IPS DF 6.9 (cell line): ENCODE results near the gene ENOX1.

Experiments
- DNase-seq: peaks from one replicate; pipeline ENCODE4 v3.0.0-alpha.2; 2013; ENCODE audit warnings: low read depth, low spot score
- H3K27ac ChIP-seq: one replicate; pipeline ENCODE4 v1.5.1; 2013; ENCODE audit warnings: low read length, control low read depth
- H3K27me3 ChIP-seq: 2 replicates; pipeline ENCODE4 v1.6.1; 2013; ENCODE audit warnings: mild to moderate bottlenecking, low read length; ENCODE audit not compliant: control insufficient read depth, insufficient read depth
- H3K36me3 ChIP-seq: 2 replicates; pipeline ENCODE4 v1.6.1; 2013; ENCODE audit warnings: low read length; ENCODE audit not compliant: control insufficient read depth, insufficient read depth
- H3K4me1 ChIP-seq: 2 replicates; pipeline ENCODE4 v1.6.1; 2013; ENCODE audit warnings: low read length; ENCODE audit not compliant: control insufficient read depth, insufficient read depth
- H3K4me3 ChIP-seq: 2 replicates; pipeline ENCODE4 v1.5.1; 2013; ENCODE audit warnings: mild to moderate bottlenecking, low read length
- H3K9me3 ChIP-seq: 2 replicates; pipeline ENCODE4 v1.6.1; 2013; ENCODE audit warnings: low read length, inconsistent platforms; ENCODE audit not compliant: control insufficient read depth, insufficient read depth
- WGBS: extraction: QIAGEN DNeasy Blood & Tissue Kit; methylation state at CpG from one replicate; pipeline ENCODE4 v1.1.7; 2013; ENCODE audit warnings: mixed read lengths, missing lambda C conversion rate; ENCODE audit not compliant: insufficient read length, insufficient coverage; 5-methylcytosine and 5-hydroxymethylcytosine counted together

Gene ENOX1

DNA sequence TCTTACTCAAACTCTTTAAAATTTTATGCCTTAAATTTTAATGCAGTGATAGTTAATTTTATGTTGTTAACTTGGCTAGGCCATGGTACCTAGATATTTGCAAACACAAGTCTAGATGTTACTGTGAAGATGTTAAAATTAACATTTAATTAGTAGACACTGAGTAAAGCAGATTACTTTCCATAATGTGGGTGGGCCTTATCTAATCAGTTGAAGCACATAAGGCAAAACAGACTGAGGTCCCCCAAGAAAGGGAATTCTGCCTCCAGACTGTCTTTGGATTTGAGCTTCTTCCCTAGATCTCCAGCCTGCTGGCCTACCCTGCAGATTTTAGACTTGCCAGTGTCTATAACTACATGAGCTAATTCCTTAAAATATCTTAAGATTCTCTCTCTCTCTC, 294.0 kb downstream of the ENOX1 start:
- Histone ChIP-seq H3K27me3 (no peaks in the 10 kb centered on the region), H3K36me3 (no peaks in the 10 kb centered on the region), H3K9me3 (no peaks in the 10 kb centered on the region), H3K4me3 (no peak overlapping the region), H3K4me1 (no peaks in the 10 kb centered on the region), H3K27ac (no peak overlapping the region)
- DNase-seq: no peak

- Histone ChIP-seq H3K27me3 (no peaks in the 10 kb centered on the region), H3K4me1 (no peaks in the 10 kb centered on the region), H3K36me3 (no peaks in the 10 kb centered on the region), H3K9me3 (no peaks in the 10 kb centered on the region), H3K4me3 (no peak overlapping the region), H3K27ac (no peak overlapping the region)
- no peak for DNase-seq
- no CpG with 5 or more reads among the region's 2 CpGs for WGBS
These were observed 294.5 kb downstream of the ENOX1 start for GRCh38 chr13:43492311-43492710.

- DNase-seq: no peak
- no peaks in the 10 kb centered on the region for H3K36me3 ChIP-seq
- H3K4me1 ChIP-seq: no peaks in the 10 kb centered on the region
- H3K4me3 ChIP-seq: no peak overlapping the region
- H3K27ac ChIP-seq: no peak overlapping the region
- no CpG with 5 or more reads among the region's 3 CpGs for WGBS
- H3K9me3 ChIP-seq: no peaks in the 10 kb centered on the region
- no peaks in the 10 kb centered on the region for H3K27me3 ChIP-seq
These were observed 297.5 kb downstream of the ENOX1 start for GRCh38 chr13:43489233-43489632.

GRCh38 chr13:43487885-43488284, 298.9 kb downstream of the ENOX1 start:
- H3K27ac ChIP-seq: no peak overlapping the region
- H3K4me1 ChIP-seq: no peaks in the 10 kb centered on the region
- H3K4me3 ChIP-seq: no peak overlapping the region
- no peaks in the 10 kb centered on the region for H3K9me3 ChIP-seq
- no CpG with 5 or more reads among the region's 2 CpGs for WGBS
- H3K27me3 ChIP-seq: no peaks in the 10 kb centered on the region
- no peaks in the 10 kb centered on the region for H3K36me3 ChIP-seq
- no peak for DNase-seq

DNA sequence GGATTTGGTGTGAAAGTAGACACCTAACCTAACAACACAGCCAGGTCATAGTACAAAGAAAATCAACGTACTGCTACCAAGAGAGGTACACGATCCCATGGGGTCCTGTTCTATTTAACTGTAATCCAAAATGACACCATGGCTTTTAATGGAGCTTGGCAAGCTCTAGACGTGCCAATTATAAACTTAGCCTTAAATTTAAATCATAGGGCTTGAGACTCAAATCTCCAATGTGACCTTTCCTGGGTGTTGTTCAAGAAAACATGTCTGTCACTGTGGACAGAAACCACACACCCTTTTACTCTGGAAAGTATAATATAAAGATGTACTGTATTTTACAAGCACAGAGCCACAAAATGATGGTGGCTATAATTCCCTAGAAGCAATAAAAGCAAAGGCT, 299.3 kb downstream of the ENOX1 start:
- WGBS: no CpG with 5 or more reads among the region's 3 CpGs
- H3K4me1 ChIP-seq: no peaks in the 10 kb centered on the region
- no peaks in the 10 kb centered on the region for H3K9me3 ChIP-seq
- no peak overlapping the region for H3K4me3 ChIP-seq
- no peak for DNase-seq
- H3K27me3 ChIP-seq: no peaks in the 10 kb centered on the region
- H3K36me3 ChIP-seq: no peaks in the 10 kb centered on the region
- no peak overlapping the region for H3K27ac ChIP-seq

DNA sequence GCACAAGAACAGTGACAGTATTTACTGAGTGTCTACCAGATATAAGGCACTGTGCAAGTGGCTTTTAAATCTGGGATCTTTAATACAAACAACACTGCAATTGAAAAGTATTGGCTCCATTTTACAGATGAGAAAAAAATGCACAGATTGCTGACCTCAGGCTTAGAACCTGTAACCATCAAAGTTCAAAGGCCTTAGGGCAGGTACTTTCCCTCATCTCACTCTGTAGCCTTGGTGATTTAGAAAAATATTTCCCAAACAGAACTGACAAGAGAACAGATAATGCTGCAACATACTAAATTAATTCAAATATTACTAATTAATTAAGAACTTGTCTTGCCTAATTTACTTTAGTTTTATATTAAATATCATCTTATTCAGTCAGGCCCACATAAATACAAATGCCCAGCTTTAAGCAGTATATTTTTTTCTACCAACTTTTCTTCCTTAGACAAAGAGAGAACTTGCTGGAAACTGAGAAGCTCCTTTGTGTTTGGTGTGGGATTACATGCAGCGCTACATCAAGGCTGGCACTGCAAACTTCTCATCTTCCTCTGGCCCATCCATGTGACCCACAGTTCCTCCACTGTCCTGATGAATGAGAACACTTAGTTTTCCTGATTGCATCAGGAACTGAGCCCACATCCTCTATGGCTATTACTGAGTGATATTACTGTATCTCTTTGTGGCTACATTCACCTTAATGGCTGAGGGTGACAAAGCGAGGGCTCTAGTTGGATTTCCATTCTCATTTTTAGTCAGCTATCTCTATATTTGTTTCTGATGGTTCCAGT, 302.1 kb downstream of the ENOX1 start:
- H3K4me1 ChIP-seq: no peaks in the 10 kb centered on the region
- H3K27me3 ChIP-seq: no peaks in the 10 kb centered on the region
- WGBS: no CpG with 5 or more reads among the region's 2 CpGs
- no peak overlapping the region for H3K27ac ChIP-seq
- no peak for DNase-seq
- no peaks in the 10 kb centered on the region for H3K36me3 ChIP-seq
- H3K4me3 ChIP-seq: no peak overlapping the region
- H3K9me3 ChIP-seq: no peaks in the 10 kb centered on the region

DNA sequence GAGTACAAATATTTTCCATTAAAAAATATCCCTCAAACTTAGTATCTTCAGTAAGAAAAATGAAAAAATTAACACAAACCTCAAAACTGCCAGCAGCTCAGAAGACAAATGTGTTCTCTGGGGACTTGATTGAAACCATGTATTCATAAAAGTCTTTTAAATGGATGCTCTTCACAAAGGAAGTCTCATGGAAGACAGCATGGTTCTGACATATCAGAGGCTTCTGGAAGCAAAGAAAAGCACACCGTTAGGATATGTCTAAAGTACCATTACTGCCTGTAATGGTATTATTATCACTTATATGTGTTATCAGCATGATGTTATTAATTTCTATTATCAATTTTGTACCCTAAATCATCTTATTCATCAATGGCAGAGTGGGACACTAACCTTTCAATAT, 302.8 kb downstream of the ENOX1 start:
- no peaks in the 10 kb centered on the region for H3K4me1 ChIP-seq
- no CpG with 5 or more reads among the region's 1 CpG for WGBS

GRCh38 chr13:43482641-43483040, 304.1 kb downstream of the ENOX1 start:
- Histone ChIP-seq H3K27ac (no peak overlapping the region), H3K9me3 (no peaks in the 10 kb centered on the region), H3K4me1 (no peaks in the 10 kb centered on the region), H3K36me3 (no peaks in the 10 kb centered on the region), H3K27me3 (no peaks in the 10 kb centered on the region), H3K4me3 (no peak overlapping the region)
- WGBS: no CpG with 5 or more reads among the region's 3 CpGs
- DNase-seq: no peak

More for the DNA sequence above, 302.8 kb downstream of the ENOX1 start:
- Histone ChIP-seq H3K27me3 (no peaks in the 10 kb centered on the region), H3K27ac (no peak overlapping the region), H3K36me3 (no peaks in the 10 kb centered on the region), H3K9me3 (no peaks in the 10 kb centered on the region), H3K4me3 (no peak overlapping the region)
- DNase-seq: no peak

GRCh38 chr13:43482026-43482425, 304.7 kb downstream of the ENOX1 start:
- Histone ChIP-seq H3K27me3 (no peaks in the 10 kb centered on the region), H3K36me3 (no peaks in the 10 kb centered on the region), H3K9me3 (no peaks in the 10 kb centered on the region), H3K4me1 (no peaks in the 10 kb centered on the region), H3K4me3 (no peak overlapping the region), H3K27ac (no peak overlapping the region)
- whole genome bisulfite sequencing: no CpG with 5 or more reads among the region's 2 CpGs
- DNase-seq: no peak

GRCh38 chr13:43478902-43479301, 307.9 kb downstream of the ENOX1 start:
- Histone ChIP-seq H3K4me3 (no peak overlapping the region), H3K27ac (no peak overlapping the region), H3K27me3 (no peaks in the 10 kb centered on the region), H3K36me3 (no peaks in the 10 kb centered on the region), H3K4me1 (no peaks in the 10 kb centered on the region), H3K9me3 (no peaks in the 10 kb centered on the region)
- no CpG with 5 or more reads among the region's 4 CpGs for WGBS
- DNase-seq: no peak

- H3K36me3 ChIP-seq: no peaks in the 10 kb centered on the region
- no peaks in the 10 kb centered on the region for H3K27me3 ChIP-seq
- H3K4me3 ChIP-seq: no peak overlapping the region
- no CpG with 5 or more reads among the region's 4 CpGs for WGBS
- no peaks in the 10 kb centered on the region for H3K4me1 ChIP-seq
- H3K27ac ChIP-seq: no peak overlapping the region
- DNase-seq: no peak
- H3K9me3 ChIP-seq: no peaks in the 10 kb centered on the region
These were observed 308.6 kb downstream of the ENOX1 start for GRCh38 chr13:43478211-43478610.
